ENCODE measurements around the gene RCVRN.
"Not testable (repeated sequence)": the region's sequence is repeated elsewhere in the genome, so short reads cannot be mapped to it uniquely, and the experiment has no call there.

RCVRN gene

GRCh38 chr17:9924735-9925191, 19.7 kb upstream of the RCVRN start:
- H3K27me3 ChIP-seq (ENCODE audit: control insufficient read depth, insufficient read depth, low read length): no peaks in the 10 kb centered on the region
- H3K4me3 ChIP-seq (ENCODE audit: low read length): no peak overlapping the region
- H3K9me3 ChIP-seq (ENCODE audit: control insufficient read depth, insufficient read depth, low read length): no peaks in the 10 kb centered on the region
- DNase-seq (ENCODE audit: low read depth, low spot score): peak; percentile 64
- H3K27ac ChIP-seq (ENCODE audit: low read length): no peak overlapping the region
- no peaks in the 10 kb centered on the region for H3K36me3 ChIP-seq (ENCODE audit: control insufficient read depth, insufficient read depth, low read length)
- no CpG with 5 or more reads among the region's 6 CpGs for WGBS (ENCODE audit: insufficient coverage, insufficient read length)
- no peaks in the 10 kb centered on the region for H3K4me1 ChIP-seq (ENCODE audit: control insufficient read depth, insufficient read depth, low read length)

DNA sequence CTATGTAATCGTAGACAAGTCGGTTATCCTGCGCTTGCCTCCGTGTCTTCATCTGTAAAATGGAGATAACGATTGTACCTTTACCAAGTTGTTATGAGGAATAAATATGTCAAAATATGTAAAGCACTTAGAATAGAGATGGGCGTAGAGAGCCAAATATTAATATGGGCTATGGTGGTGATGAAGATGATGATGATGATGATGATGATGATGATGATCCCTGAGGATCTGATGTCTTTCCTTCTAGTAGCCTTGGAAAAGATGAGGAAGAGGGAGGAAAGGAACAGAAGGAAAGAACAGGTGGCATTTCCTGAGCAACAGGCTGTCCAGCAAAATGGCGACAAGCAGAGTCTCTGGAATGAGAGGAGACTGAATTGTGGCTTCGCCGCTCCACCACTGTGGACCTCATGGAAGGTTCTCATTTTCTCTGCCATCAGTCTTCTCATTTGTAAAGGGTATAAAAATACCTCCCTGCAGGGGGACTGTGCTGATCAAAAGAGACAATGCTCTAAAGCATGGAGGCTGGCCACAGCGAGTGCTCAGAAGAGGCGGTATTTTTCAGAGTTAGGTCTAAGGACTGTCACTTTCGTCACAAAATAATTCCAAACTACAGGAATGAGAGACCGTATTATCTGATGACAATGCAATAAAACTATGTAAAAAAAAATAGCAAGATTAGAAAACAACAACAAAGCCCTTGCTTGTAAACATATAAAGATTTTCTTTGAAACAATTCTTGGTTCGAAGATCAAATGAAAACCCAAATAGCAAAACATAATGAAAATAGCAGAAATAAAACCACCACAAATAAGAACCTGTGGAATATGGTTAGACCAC, 17.2 kb upstream of the RCVRN start:
- H3K9me3 ChIP-seq (ENCODE audit: control insufficient read depth, insufficient read depth, low read length): no peaks in the 10 kb centered on the region
- H3K27me3 ChIP-seq (ENCODE audit: control insufficient read depth, insufficient read depth, low read length): no peaks in the 10 kb centered on the region
- WGBS (ENCODE audit: insufficient coverage, insufficient read length): no CpG with 5 or more reads among the region's 14 CpGs
- no peak overlapping the region for H3K27ac ChIP-seq (ENCODE audit: low read length)
- no peak overlapping the region for H3K4me3 ChIP-seq (ENCODE audit: low read length)
- H3K4me1 ChIP-seq (ENCODE audit: control insufficient read depth, insufficient read depth, low read length): no peaks in the 10 kb centered on the region
- H3K36me3 ChIP-seq (ENCODE audit: control insufficient read depth, insufficient read depth, low read length): no peaks in the 10 kb centered on the region
- DNase-seq (ENCODE audit: low read depth, low spot score): no peak

- H3K4me3 ChIP-seq (ENCODE audit: low read length); H3K9me3 ChIP-seq (ENCODE audit: control insufficient read depth, insufficient read depth, low read length); DNase-seq (ENCODE audit: low read depth, low spot score); H3K36me3 ChIP-seq (ENCODE audit: control insufficient read depth, insufficient read depth, low read length); H3K27me3 ChIP-seq (ENCODE audit: control insufficient read depth, insufficient read depth, low read length); H3K27ac ChIP-seq (ENCODE audit: low read length); H3K4me1 ChIP-seq (ENCODE audit: control insufficient read depth, insufficient read depth, low read length): not testable (repeated sequence)
- no CpG with 5 or more reads among the region's 13 CpGs for WGBS (ENCODE audit: insufficient coverage, insufficient read length)
Observed at GRCh38 chr17:9921216-9921615, 16.1 kb upstream of the RCVRN start.

GRCh38 chr17:9918804-9919352, 13.8 kb upstream of the RCVRN start:
- Histone ChIP-seq H3K27me3 (ENCODE audit: control insufficient read depth, insufficient read depth, low read length) (no peaks in the 10 kb centered on the region), H3K4me3 (ENCODE audit: low read length) (no peak overlapping the region), H3K27ac (ENCODE audit: low read length) (no peak overlapping the region), H3K36me3 (ENCODE audit: control insufficient read depth, insufficient read depth, low read length) (no peaks in the 10 kb centered on the region; the same call in 1 of the 2 replicates), H3K4me1 (ENCODE audit: control insufficient read depth, insufficient read depth, low read length) (no peaks in the 10 kb centered on the region), H3K9me3 (ENCODE audit: control insufficient read depth, insufficient read depth, low read length) (no peaks in the 10 kb centered on the region)
- WGBS (ENCODE audit: insufficient coverage, insufficient read length): no CpG with 5 or more reads among the region's 5 CpGs
- no peak for DNase-seq (ENCODE audit: low read depth, low spot score)

GRCh38 chr17:9918352-9918751, 13.3 kb upstream of the RCVRN start:
- no peak for DNase-seq (ENCODE audit: low read depth, low spot score)
- Histone ChIP-seq H3K27ac (ENCODE audit: low read length) (no peak overlapping the region), H3K4me1 (ENCODE audit: control insufficient read depth, insufficient read depth, low read length) (no peaks in the 10 kb centered on the region), H3K36me3 (ENCODE audit: control insufficient read depth, insufficient read depth, low read length) (no peaks in the 10 kb centered on the region; the same call in 1 of the 2 replicates), H3K27me3 (ENCODE audit: control insufficient read depth, insufficient read depth, low read length) (no peaks in the 10 kb centered on the region), H3K4me3 (ENCODE audit: low read length) (no peak overlapping the region), H3K9me3 (ENCODE audit: control insufficient read depth, insufficient read depth, low read length) (no peaks in the 10 kb centered on the region)
- WGBS (ENCODE audit: insufficient coverage, insufficient read length): no CpG with 5 or more reads among the region's 8 CpGs

- H3K4me3 ChIP-seq (ENCODE audit: low read length): no peak overlapping the region
- DNase-seq (ENCODE audit: low read depth, low spot score): no peak
- no peak overlapping the region for H3K27ac ChIP-seq (ENCODE audit: low read length)
- H3K9me3 ChIP-seq (ENCODE audit: control insufficient read depth, insufficient read depth, low read length): no peaks in the 10 kb centered on the region
- no peaks in the 10 kb centered on the region for H3K27me3 ChIP-seq (ENCODE audit: control insufficient read depth, insufficient read depth, low read length)
- H3K4me1 ChIP-seq (ENCODE audit: control insufficient read depth, insufficient read depth, low read length): no peaks in the 10 kb centered on the region
- WGBS (ENCODE audit: insufficient coverage, insufficient read length): no CpG with 5 or more reads among the region's 19 CpGs
- H3K36me3 ChIP-seq (ENCODE audit: control insufficient read depth, insufficient read depth, low read length): no peaks in the 10 kb centered on the region; the same call in 1 of the 2 replicates
Observed at GRCh38 chr17:9917801-9918200, 12.7 kb upstream of the RCVRN start.

- no CpG with 5 or more reads among the region's 13 CpGs for WGBS (ENCODE audit: insufficient coverage, insufficient read length)
- H3K36me3 ChIP-seq (ENCODE audit: control insufficient read depth, insufficient read depth, low read length): no peaks in the 10 kb centered on the region; the same call in 1 of the 2 replicates
- no peaks in the 10 kb centered on the region for H3K27me3 ChIP-seq (ENCODE audit: control insufficient read depth, insufficient read depth, low read length)
- no peak overlapping the region for H3K27ac ChIP-seq (ENCODE audit: low read length)
- no peak overlapping the region for H3K4me3 ChIP-seq (ENCODE audit: low read length)
- no peaks in the 10 kb centered on the region for H3K4me1 ChIP-seq (ENCODE audit: control insufficient read depth, insufficient read depth, low read length)
- H3K9me3 ChIP-seq (ENCODE audit: control insufficient read depth, insufficient read depth, low read length): no peaks in the 10 kb centered on the region
- DNase-seq (ENCODE audit: low read depth, low spot score): no peak
Observed at GRCh38 chr17:9917131-9917530, 12.1 kb upstream of the RCVRN start.

DNA sequence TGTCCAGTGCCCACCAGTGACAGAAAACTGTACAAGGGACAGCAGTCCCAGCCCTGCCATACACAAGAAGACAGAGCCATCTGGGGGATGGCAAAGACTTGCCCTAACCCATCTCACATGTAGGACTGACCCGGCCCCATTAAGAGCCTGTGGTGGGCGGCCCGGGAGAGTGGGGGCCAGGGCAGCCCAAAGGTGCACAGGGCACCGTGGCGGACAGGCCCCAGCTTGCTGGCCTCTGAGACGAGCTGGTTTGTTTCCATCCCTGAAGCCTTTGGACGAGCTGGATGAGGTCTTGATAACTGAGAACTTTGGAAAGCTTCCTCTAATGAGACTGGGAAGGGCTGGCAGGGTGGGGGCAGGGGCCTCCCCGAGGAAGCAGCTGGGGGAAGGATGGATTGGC, 11.0 kb upstream of the RCVRN start:
- no peaks in the 10 kb centered on the region for H3K4me1 ChIP-seq (ENCODE audit: control insufficient read depth, insufficient read depth, low read length)

DNA sequence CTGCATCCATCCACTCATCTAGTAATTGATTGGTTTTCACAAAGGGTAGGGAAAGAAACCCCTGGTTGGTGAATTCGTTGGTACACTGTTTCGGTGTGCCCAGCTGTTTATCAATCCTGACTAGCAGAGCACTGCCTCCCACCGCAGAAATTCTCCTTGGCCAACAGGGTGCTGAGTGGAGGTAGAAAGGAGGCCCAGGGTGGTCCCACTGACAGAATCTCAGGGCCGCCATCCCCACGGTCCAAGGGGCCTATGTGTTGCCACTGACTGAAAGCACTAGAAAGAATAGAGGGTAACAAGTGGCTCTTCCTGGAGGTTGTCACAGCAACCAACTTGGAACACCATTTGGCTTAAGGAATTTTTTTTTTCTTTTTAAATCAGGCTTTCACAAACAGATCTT, 8.4 kb upstream of the RCVRN start:
- no peak for DNase-seq (ENCODE audit: low read depth, low spot score)
- no CpG with 5 or more reads among the region's 5 CpGs for WGBS (ENCODE audit: insufficient coverage, insufficient read length)
- Histone ChIP-seq H3K27ac (ENCODE audit: low read length) (no peak overlapping the region), H3K27me3 (ENCODE audit: control insufficient read depth, insufficient read depth, low read length) (no peaks in the 10 kb centered on the region), H3K36me3 (ENCODE audit: control insufficient read depth, insufficient read depth, low read length) (no peaks in the 10 kb centered on the region; the same call in 1 of the 2 replicates), H3K4me3 (ENCODE audit: low read length) (no peak overlapping the region), H3K4me1 (ENCODE audit: control insufficient read depth, insufficient read depth, low read length) (no peaks in the 10 kb centered on the region), H3K9me3 (ENCODE audit: control insufficient read depth, insufficient read depth, low read length) (no peaks in the 10 kb centered on the region)

More for the DNA sequence above, 11.0 kb upstream of the RCVRN start:
- no peak for DNase-seq (ENCODE audit: low read depth, low spot score)
- no CpG with 5 or more reads among the region's 8 CpGs for WGBS (ENCODE audit: insufficient coverage, insufficient read length)
- H3K36me3 ChIP-seq (ENCODE audit: control insufficient read depth, insufficient read depth, low read length): no peaks in the 10 kb centered on the region; the same call in 1 of the 2 replicates
- no peak overlapping the region for H3K27ac ChIP-seq (ENCODE audit: low read length)
- H3K4me3 ChIP-seq (ENCODE audit: low read length): no peak overlapping the region
- H3K27me3 ChIP-seq (ENCODE audit: control insufficient read depth, insufficient read depth, low read length): no peaks in the 10 kb centered on the region
- H3K9me3 ChIP-seq (ENCODE audit: control insufficient read depth, insufficient read depth, low read length): no peaks in the 10 kb centered on the region

DNA sequence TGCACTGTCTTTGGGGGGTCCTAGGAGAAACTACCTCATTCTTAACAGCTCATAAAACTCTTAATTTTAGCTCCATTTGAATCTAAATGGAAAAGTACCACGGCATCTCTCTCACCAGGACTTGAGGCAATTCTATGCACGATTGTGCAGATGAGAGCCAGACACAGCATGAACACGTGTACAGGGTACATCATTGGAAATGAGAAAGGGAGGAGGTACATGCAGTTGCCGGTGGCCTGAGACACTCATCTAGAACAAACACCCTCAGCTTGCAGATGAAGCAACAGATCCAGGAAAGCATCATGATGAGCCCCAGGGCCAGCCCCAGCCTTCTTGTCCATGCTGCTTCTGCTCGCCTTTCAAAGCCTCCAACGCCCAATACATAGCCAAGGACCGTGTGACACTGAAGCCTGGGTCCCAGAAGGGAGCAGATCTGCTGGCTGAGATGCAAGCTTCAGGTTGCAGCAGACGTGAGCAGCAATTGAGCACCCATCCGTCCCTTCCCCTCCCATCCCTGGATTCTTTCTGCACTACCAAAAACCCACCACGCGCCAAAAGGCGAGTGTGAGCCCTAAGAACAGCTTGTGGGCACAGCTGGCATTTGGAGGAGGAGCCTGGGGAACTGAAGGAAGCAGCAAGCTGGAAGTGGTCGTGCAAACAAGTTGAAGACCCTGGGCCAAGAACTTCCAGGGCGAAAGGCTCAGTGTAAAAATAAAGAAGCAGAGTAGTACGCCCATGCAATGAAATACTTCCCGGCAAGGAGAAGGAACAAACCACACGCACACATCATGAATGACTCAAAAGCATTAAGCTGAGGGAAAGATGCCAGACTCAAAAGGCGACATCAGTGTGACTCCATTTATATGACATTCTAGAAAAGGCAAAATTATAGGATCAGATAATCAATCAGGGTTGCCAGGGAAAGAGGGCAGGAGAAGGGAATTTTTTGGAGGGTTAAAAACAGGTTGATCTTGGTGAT, 7.3 kb upstream of the RCVRN start:
- H3K36me3 ChIP-seq (ENCODE audit: control insufficient read depth, insufficient read depth, low read length): no peaks in the 10 kb centered on the region; the same call in 1 of the 2 replicates

More for the DNA sequence above, 7.3 kb upstream of the RCVRN start:
- no peak for DNase-seq (ENCODE audit: low read depth, low spot score)
- no peak overlapping the region for H3K4me3 ChIP-seq (ENCODE audit: low read length)
- H3K27ac ChIP-seq (ENCODE audit: low read length): no peak overlapping the region
- no peaks in the 10 kb centered on the region for H3K27me3 ChIP-seq (ENCODE audit: control insufficient read depth, insufficient read depth, low read length)
- no peaks in the 10 kb centered on the region for H3K4me1 ChIP-seq (ENCODE audit: control insufficient read depth, insufficient read depth, low read length)
- no CpG with 5 or more reads among the region's 18 CpGs for WGBS (ENCODE audit: insufficient coverage, insufficient read length)
- H3K9me3 ChIP-seq (ENCODE audit: control insufficient read depth, insufficient read depth, low read length): no peaks in the 10 kb centered on the region

Measured in iPS DF 6.9 (cell line).